Heart left ventricle (tissue), 16 donors: ENCODE data around the gene EIPR1. TPM values are rescaled to one million over a fixed set of nuclear protein-coding genes. Genes with fewer than 3 reads are reported as not detected.

Experiments
- ATAC-seq, 4 donors: fragments of 200-7000 bp; cut with Tn5 transposase; one replicate each; pipeline ENCODE4 v1.9.1; 2020 to 2022; ENCODE audit warnings: moderate library complexity in 4 of 4, mild to moderate bottlenecking in 3 of 4, moderate number of reproducible peaks in 1 of 4
- DNase-seq, 5 donors: peaks; one replicate each; pipeline ENCODE4 v3.0.0-alpha.2; 2020
- H3K27ac ChIP-seq, 12 donors: fragments of 200-600 bp; sonication (generic) in 4 of 12; one replicate each; pipeline versions ENCODE4 v1.5.0 to v1.8.0; 2016 to 2022; ENCODE audit warnings: mild to moderate bottlenecking in 2 of 12
- H3K27me3 ChIP-seq, 9 donors: fragments of 200-600 bp; sonication (generic) in 2 of 9; one replicate each; pipeline versions ENCODE4 v1.5.1 to v1.8.0; 2016 to 2022; ENCODE audit warnings: mild to moderate bottlenecking in 3 of 9
- H3K36me3 ChIP-seq, 9 donors: fragments of 200-600 bp; sonication (generic) in 2 of 9; one replicate each; pipeline versions ENCODE4 v1.5.0 to v1.8.0; 2018 to 2022; ENCODE audit warnings: mild to moderate bottlenecking in 2 of 9
- H3K4me1 ChIP-seq, 12 donors: fragments of 200-600 bp; sonication (generic) in 4 of 12; one replicate each; pipeline versions ENCODE4 v1.5.0 to v1.8.0; 2016 to 2022; ENCODE audit warnings: mild to moderate bottlenecking in 3 of 12
- H3K4me3 ChIP-seq, 12 donors: fragments of 200-600 bp; sonication (generic) in 4 of 12; one replicate each; pipeline versions ENCODE4 v1.5.0 to v1.8.0; 2017 to 2022; ENCODE audit warnings: mild to moderate bottlenecking in 9 of 12, moderate library complexity in 4 of 12
- H3K9me3 ChIP-seq, 12 donors: fragments of 200-600 bp; sonication (generic) in 4 of 12; one replicate each; pipeline versions ENCODE4 v1.5.0 to v1.8.0; 2016 to 2022; ENCODE audit warnings: mild to moderate bottlenecking in 1 of 12
- POLR2A ChIP-seq, 2 donors: fragments of 450-650 bp; IDR thresholded peaks; one replicate each; pipeline ENCODE4 v1.6.1; 2017; ENCODE audit warnings: antibody characterized with exemption in 2 of 2, mild to moderate bottlenecking in 2 of 2, moderate library complexity in 2 of 2
- WGBS, 4 donors: extraction: QIAGEN DNeasy Blood & Tissue Kit in 2 of 4; methylation state at CpG; one replicate each; pipeline versions ENCODE4 v1.1.5 to v1.1.7; 2013 to 2018; 5-methylcytosine and 5-hydroxymethylcytosine counted together
- intact Hi-C, 10 donors: fragments of 100-400 bp; cut with DNase I; formaldehyde crosslinking; loops; one replicate each; pipeline versions ENCODE4 v1.11.1 to v1.14.2; 2022
- polyA plus RNA-seq, 2 donors: library from polyadenylated mRNA; stranded (reverse); fragments of 200-250 nt; gene quantifications; one replicate each; pipeline ENCODE4 v1.2.3, GENCODE V29; 2013
- total RNA-seq, 9 donors: library from RNA; depleted of rRNA in 2 of 9; stranded (reverse); fragments of >200 nt in 2 of 9; fragmentation: NEBNext Ultra II Directional in 3 of 9; extraction: Animal tissue kit (Norgen Biotek cat#: 25700) in 3 of 9; gene quantifications; one replicate each; pipeline versions ENCODE4 v1.1.0 to v1.2.4, GENCODE V29; 2016 to 2023
- TF ChIP-seq, protein P1 (sequence below), 12 donors: fragments of 200-600 bp; sonication (generic) in 4 of 12; IDR thresholded peaks; one replicate each; pipeline versions ENCODE4 v1.5.0 to v1.8.0; 2018 to 2022; ENCODE audit warnings: antibody characterized with exemption in 12 of 12, mild to moderate bottlenecking in 5 of 12
- donor health status: ischemic (EF 13 %, LVEDD 7.1; RV severe dilation, severe dysfunction).
- donor health status: healthy with polysubstance abuse.
- donor health status: DM: no; HTN: yes; CAD: no.
- donor health status: DM: no; HTN: no; CAD: no.
- donor health status: ischemic (EF 25% LVEDD 6.9; RV normal size, moderate dysfunction).
- donor health status: ischemic (EF 25% LVEDD 5.7; RV mildly dilated, moderate dysfunction).
- donor health status: healthy.
- donor health status: DM: yes; HTN: yes; CAD: no.
- donor health status: ischemic (EF 35%, LVEDD 5.7; RV mildly dilated, moderate dysfunction).
- donor health status: nonischemic (EF 11% LVEDD 7.7; RV severe dilation, severe dysfunction).
- donor health status: DM: yes; HTN: yes; CAD: no.
- donor health status: PGD.
- donor health status: ischemic (EF 29% LVEDD 5.4; RV normal size, mild dysfunction).
- donor health status: nonischemic (EF 23%, LVEDD 6.1; RV moderate dilation, normal function).

EIPR1 gene
- total and polyA plus RNA-seq, 11 donors = 7.9 to 26.1 (median 13.3) TPM

DNA sequence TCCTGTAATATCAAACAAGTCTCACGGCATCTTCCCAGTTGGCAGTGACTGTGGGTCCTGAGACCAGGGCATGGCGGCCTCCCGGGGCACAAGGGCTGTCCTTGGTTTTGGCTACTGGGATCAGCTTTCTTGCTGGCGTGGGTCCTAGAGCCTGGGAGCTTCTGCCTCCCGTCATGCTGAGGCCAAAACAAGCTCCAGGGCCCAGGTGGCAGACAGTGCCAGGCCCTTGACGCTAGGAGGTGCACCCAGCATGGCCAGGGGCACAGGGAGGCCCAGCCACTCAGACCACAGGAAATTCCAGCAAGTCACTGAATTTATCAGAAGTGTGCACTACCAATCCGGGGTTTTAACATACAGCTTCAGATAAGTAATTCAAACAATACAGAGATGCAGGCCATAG lies 184.7 kb downstream of the EIPR1 start:
- intact Hi-C loops = no loop called here
- WGBS, 4 donors = 82 to 89% (median 87%) methylated on average over 5 to 7 of the region's 7 CpGs
- Histone ChIP-seq H3K4me1 (no peaks in the 10 kb centered on the region), H3K4me3 (no peak overlapping the region), H3K27ac (no peak overlapping the region), H3K36me3 (peaks cover 0 to 56% (median 27%) of the 10 kb centered on the region in 9 donors), H3K27me3 (no peaks in the 10 kb centered on the region), H3K9me3 (no peaks in the 10 kb centered on the region)
- TF ChIP-seq, protein P1, sequence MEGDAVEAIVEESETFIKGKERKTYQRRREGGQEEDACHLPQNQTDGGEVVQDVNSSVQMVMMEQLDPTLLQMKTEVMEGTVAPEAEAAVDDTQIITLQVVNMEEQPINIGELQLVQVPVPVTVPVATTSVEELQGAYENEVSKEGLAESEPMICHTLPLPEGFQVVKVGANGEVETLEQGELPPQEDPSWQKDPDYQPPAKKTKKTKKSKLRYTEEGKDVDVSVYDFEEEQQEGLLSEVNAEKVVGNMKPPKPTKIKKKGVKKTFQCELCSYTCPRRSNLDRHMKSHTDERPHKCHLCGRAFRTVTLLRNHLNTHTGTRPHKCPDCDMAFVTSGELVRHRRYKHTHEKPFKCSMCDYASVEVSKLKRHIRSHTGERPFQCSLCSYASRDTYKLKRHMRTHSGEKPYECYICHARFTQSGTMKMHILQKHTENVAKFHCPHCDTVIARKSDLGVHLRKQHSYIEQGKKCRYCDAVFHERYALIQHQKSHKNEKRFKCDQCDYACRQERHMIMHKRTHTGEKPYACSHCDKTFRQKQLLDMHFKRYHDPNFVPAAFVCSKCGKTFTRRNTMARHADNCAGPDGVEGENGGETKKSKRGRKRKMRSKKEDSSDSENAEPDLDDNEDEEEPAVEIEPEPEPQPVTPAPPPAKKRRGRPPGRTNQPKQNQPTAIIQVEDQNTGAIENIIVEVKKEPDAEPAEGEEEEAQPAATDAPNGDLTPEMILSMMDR (IDR thresholded peaks at IDR 0.05) = no peak
- TF ChIP-seq POLR2A (IDR thresholded peaks at IDR 0.05) = no peak
- DNase-seq = no peak
- no peak for ATAC-seq

DNA sequence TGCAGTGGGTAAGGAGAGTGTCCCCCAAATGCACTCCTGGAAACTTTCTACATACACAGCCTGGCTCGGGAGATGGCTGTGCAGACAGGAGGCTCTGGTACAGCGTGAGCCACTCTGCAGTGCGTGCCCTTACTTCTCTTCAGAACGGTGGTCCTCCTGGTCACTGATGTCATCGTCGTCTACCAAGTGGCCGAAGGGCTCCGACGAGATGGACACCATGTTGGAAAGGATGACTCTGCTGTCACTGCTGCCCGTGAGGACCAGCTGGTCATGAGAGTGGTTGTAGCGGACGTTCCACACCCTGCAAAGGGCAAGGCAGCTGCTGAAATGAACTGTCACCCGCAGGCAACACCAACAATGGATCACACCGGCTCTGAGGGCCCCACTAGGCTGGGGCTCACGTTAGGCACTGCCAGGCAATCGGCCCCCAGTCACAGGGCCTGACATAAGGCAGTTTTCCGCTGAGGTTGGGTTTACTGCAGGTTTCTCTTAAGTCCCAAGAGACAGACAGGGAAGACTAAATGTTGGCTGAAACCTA lies 185.3 kb downstream of the EIPR1 start:
- no peak overlapping the region for H3K4me3 ChIP-seq
- H3K9me3 ChIP-seq = no peaks in the 10 kb centered on the region
- intact Hi-C loops = no loop called here
- H3K27me3 ChIP-seq = no peaks in the 10 kb centered on the region
- TF ChIP-seq, protein P1 (IDR thresholded peaks at IDR 0.05) = no peak
- TF ChIP-seq POLR2A (IDR thresholded peaks at IDR 0.05) = no peak
- WGBS, 4 donors = 96 to 98% (median 97%) methylated on average over 15 to 17 of the region's 17 CpGs
- no peak overlapping the region for H3K27ac ChIP-seq
- no peak for ATAC-seq
- no peak for DNase-seq
- H3K36me3 ChIP-seq = peaks cover 0 to 56% (median 27%) of the 10 kb centered on the region in 9 donors
- H3K4me1 ChIP-seq = no peaks in the 10 kb centered on the region

DNA sequence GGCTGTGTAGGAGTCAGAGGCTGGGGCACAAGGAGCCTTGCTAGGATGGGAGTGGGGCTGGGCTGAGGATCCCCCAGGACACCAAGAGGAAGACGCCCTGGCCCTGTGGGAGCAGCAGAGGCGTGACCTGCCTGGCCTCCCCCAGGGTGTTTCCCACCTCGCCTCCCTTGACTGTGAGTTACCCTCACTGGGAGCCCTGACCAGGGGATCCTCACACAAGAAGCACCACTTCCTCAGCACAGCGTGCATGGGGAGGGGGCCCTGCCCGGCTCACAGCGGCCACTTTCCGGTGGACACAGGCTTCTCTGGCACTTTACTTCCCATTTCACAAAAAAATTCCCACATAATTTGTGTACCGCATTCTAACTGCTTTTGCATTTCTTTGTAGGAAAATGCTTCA lies 187.7 kb downstream of the EIPR1 start:
- DNase-seq (no peak), ATAC-seq (no peak)
- TF ChIP-seq POLR2A (IDR thresholded peaks at IDR 0.05) = no peak
- TF ChIP-seq, protein P1 (IDR thresholded peaks at IDR 0.05) = no peak
- Histone ChIP-seq H3K9me3 (no peaks in the 10 kb centered on the region), H3K4me1 (no peaks in the 10 kb centered on the region), H3K27ac (no peak overlapping the region), H3K27me3 (no peaks in the 10 kb centered on the region), H3K4me3 (no peak overlapping the region), H3K36me3 (peaks cover 0 to 53% (median 22%) of the 10 kb centered on the region in 9 donors)
- intact Hi-C loops = no loop called here
- WGBS, 4 donors = 77 to 85% (median 84%) methylated on average over 7 to 8 of the region's 8 CpGs

DNA sequence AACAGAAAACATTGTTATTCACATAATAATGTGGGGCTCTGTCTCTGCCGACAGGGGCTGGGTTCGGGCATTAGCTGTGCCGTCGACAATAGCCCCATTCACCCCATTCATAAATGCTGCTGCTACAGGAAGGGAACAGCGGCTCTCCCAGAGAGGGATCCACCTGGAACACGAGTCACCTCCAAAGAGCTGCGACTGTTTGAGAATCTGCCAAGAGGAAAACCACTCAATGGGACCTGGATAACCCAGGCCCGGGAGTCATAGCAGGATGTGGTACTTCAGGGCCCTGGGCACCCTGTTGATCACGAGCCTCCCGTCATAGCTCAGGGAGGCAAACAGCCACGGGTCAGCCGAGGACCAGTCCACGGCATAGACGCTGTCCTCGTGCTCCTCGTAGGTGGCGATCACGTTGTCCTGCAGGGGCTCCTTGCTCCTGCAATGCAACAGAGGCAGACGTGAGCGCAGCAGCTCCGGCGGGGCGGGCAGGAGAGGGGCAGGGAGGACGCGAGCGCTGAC lies 188.5 kb downstream of the EIPR1 start:
- no peak for DNase-seq
- no peak for ATAC-seq
- intact Hi-C loops = no loop called here

More for the DNA sequence above, 188.5 kb downstream of the EIPR1 start:
- Histone ChIP-seq H3K27ac (no peak overlapping the region), H3K36me3 (peaks cover 0 to 50% (median 18%) of the 10 kb centered on the region in 9 donors), H3K9me3 (no peaks in the 10 kb centered on the region), H3K4me1 (no peaks in the 10 kb centered on the region), H3K27me3 (no peaks in the 10 kb centered on the region), H3K4me3 (no peak overlapping the region)
- WGBS, 4 donors = 81 to 95% (median 89%) methylated on average over 19 to 26 of the region's 26 CpGs
- TF ChIP-seq, protein P1 (IDR thresholded peaks at IDR 0.05) = no peak
- no peak for TF ChIP-seq POLR2A (IDR thresholded peaks at IDR 0.05)
